ENCODE measurements around the gene SYCP2.

GRCh38 chr20:59873409-59873808 lies 60.0 kb downstream of the SYCP2 start:
- TF ChIP-seq, protein P1, sequence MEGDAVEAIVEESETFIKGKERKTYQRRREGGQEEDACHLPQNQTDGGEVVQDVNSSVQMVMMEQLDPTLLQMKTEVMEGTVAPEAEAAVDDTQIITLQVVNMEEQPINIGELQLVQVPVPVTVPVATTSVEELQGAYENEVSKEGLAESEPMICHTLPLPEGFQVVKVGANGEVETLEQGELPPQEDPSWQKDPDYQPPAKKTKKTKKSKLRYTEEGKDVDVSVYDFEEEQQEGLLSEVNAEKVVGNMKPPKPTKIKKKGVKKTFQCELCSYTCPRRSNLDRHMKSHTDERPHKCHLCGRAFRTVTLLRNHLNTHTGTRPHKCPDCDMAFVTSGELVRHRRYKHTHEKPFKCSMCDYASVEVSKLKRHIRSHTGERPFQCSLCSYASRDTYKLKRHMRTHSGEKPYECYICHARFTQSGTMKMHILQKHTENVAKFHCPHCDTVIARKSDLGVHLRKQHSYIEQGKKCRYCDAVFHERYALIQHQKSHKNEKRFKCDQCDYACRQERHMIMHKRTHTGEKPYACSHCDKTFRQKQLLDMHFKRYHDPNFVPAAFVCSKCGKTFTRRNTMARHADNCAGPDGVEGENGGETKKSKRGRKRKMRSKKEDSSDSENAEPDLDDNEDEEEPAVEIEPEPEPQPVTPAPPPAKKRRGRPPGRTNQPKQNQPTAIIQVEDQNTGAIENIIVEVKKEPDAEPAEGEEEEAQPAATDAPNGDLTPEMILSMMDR (IDR thresholded peaks at IDR 0.05) = no peak
- no peak for TF ChIP-seq POLR2A (IDR thresholded peaks at IDR 0.05)

Data from heart left ventricle (tissue), 13 donors.